Glomerular visceral epithelial cell (primary cell): ENCODE data around the gene HAP1.
"Not testable (repeated sequence)": the region's sequence is repeated elsewhere in the genome, so short reads cannot be mapped to it uniquely, and the experiment has no call there.

Experiments used
- DNase-seq: peaks from one replicate; pipeline ENCODE4 v3.0.0-alpha.2; 2016; ENCODE audit errors: extremely low spot score

HAP1 gene

GRCh38 chr17:41734139-41734948 is at the start of gene HAP1:
Gene HAP1, minus strand, starts transcription at chr17:41734643. Its CDS starts 9 bp downstream, at chr17:41734634.
- peak; percentile 34 for DNase-seq

GRCh38 chr17:41782142-41782541 is 47.7 kb upstream of the HAP1 start:
- no peak for DNase-seq

- DNase-seq, result no peak
These were observed 47.1 kb upstream of the HAP1 start for GRCh38 chr17:41781404-41782110.

- DNase-seq, result no peak
These were observed 45.5 kb upstream of the HAP1 start for GRCh38 chr17:41779954-41780353.

GRCh38 chr17:41777574-41778188 is 43.2 kb upstream of the HAP1 start:
- peak; percentile 93 for DNase-seq

GRCh38 chr17:41777157-41777573 is 42.7 kb upstream of the HAP1 start:
- DNase-seq, result peak; percentile 91

- DNase-seq, result not testable (repeated sequence)
These were observed 41.9 kb upstream of the HAP1 start for GRCh38 chr17:41776262-41776900.

- no peak for DNase-seq
These were observed 41.2 kb upstream of the HAP1 start for GRCh38 chr17:41775394-41776226.

- DNase-seq, result no peak
These were observed 39.3 kb upstream of the HAP1 start for GRCh38 chr17:41773731-41774193.

- peak; percentile 92 for DNase-seq
These were observed 38.7 kb upstream of the HAP1 start for GRCh38 chr17:41773190-41773588.

GRCh38 chr17:41772586-41773189 is 38.2 kb upstream of the HAP1 start:
- DNase-seq, result no peak

- DNase-seq, result no peak
These were observed 37.8 kb upstream of the HAP1 start for GRCh38 chr17:41772218-41772585.

- no peak for DNase-seq
These were observed 37.2 kb upstream of the HAP1 start for GRCh38 chr17:41771389-41772206.

- DNase-seq, result no peak
These were observed 35.5 kb upstream of the HAP1 start for GRCh38 chr17:41769985-41770384.

- DNase-seq, result no peak
These were observed 35.0 kb upstream of the HAP1 start for GRCh38 chr17:41769346-41769862.

- no peak for DNase-seq
These were observed 34.3 kb upstream of the HAP1 start for GRCh38 chr17:41768682-41769288.

- DNase-seq, result no peak
These were observed 33.0 kb upstream of the HAP1 start for GRCh38 chr17:41767324-41768042.

- DNase-seq, result no peak
These were observed 31.7 kb upstream of the HAP1 start for GRCh38 chr17:41766135-41766534.

GRCh38 chr17:41763327-41763726 is 28.9 kb upstream of the HAP1 start:
- no peak for DNase-seq
